T-cell (primary cell): ENCODE data around the gene ABO. TPM values are rescaled to one million over a fixed set of nuclear protein-coding genes. Genes with fewer than 3 reads are reported as not detected.
"Not testable (repeated sequence)": the region's sequence is repeated elsewhere in the genome, so short reads cannot be mapped to it uniquely, and the experiment has no call there.

Experiments
- ATAC-seq, 4 experiments: fragments of 200-7000 bp in 3 of 4; fragments of 150-1000 bp in 1 of 4; cut with Tn5 transposase; replicated peaks in 1 of 4; 1 replicate in 3 of 4; 2 replicates in 1 of 4; pipeline ENCODE4 v1.10.0; 2021; ENCODE audit warnings: moderate library complexity in 3 of 4, mild to moderate bottlenecking in 2 of 4, moderate number of reproducible peaks in 1 of 4
- CTCF ChIA-PET, 2 donors: fragments of 300-600 bp; sonication (Branson Sonifier 250); formaldehyde crosslinking; loops; one replicate each; lab custom pipeline; 2022; ENCODE audit warnings: antibody characterized with exemption in 2 of 2; lab: Charles Lee
- POLR2A ChIA-PET, 2 donors: fragments of 300-600 bp; sonication (Branson Sonifier 250); formaldehyde crosslinking; loops; one replicate each; lab custom pipeline; 2022; ENCODE audit warnings: antibody characterized with exemption in 2 of 2; lab: Charles Lee
- DNase-seq, 35 experiments: peaks; one replicate each; pipeline versions ENCODE4 v3.0.0 to v3.0.0-alpha.2; 2013 to 2023
- H3K27ac ChIP-seq: one replicate; pipeline ENCODE4 v1.5.1; 2013; ENCODE audit warnings: low read length
- H3K27me3 ChIP-seq, 2 experiments: replicated peaks in 1 of 2; 1 replicate in 1 of 2; 2 replicates in 1 of 2; pipeline versions ENCODE4 v1.6.1 to v1.7.0; 2013; ENCODE audit warnings: low read length in 1 of 2, mixed read lengths in 1 of 2; ENCODE audit not compliant: control insufficient read depth in 2 of 2, insufficient read depth in 2 of 2; ENCODE audit errors: extremely low read depth in 1 of 2
- H3K36me3 ChIP-seq, 2 donors: 1 replicate in 1 of 2; 2 replicates in 1 of 2; pipeline versions ENCODE4 v1.6.1 to v1.7.0; 2013; ENCODE audit warnings: low read length in 1 of 2; ENCODE audit not compliant: control insufficient read depth in 2 of 2, insufficient read depth in 1 of 2; ENCODE audit errors: extremely low read depth in 1 of 2
- H3K4me1 ChIP-seq, 2 experiments: 1 replicate in 1 of 2; 2 replicates in 1 of 2; pipeline versions ENCODE4 v1.6.1 to v1.7.0; 2013; ENCODE audit warnings: low read length in 2 of 2, mixed read lengths in 1 of 2; ENCODE audit not compliant: insufficient read depth in 2 of 2, control insufficient read depth in 1 of 2; ENCODE audit errors: extremely low read depth in 1 of 2
- H3K4me3 ChIP-seq, 2 donors: 1 replicate in 1 of 2; 2 replicates in 1 of 2; pipeline versions ENCODE4 v1.5.1 to v1.7.0; 2013; ENCODE audit warnings: mild to moderate bottlenecking in 2 of 2, low read length in 1 of 2, moderate library complexity in 1 of 2; ENCODE audit not compliant: control insufficient read depth in 1 of 2; ENCODE audit errors: extremely low read depth in 1 of 2
- H3K9me3 ChIP-seq: 2 replicates; pipeline ENCODE4 v1.7.0; 2013
- H3K27ac Mint-ChIP-seq, 2 donors: one replicate each; pipeline ENCODE4 v1.8.0; 2020 to 2021; ENCODE audit warnings: mild to moderate bottlenecking in 2 of 2, mixed read lengths in 2 of 2
- H3K27me3 Mint-ChIP-seq, 2 donors: one replicate each; pipeline ENCODE4 v1.8.0; 2021 to 2022; ENCODE audit warnings: mixed read lengths in 2 of 2
- H3K36me3 Mint-ChIP-seq: one replicate; pipeline ENCODE4 v1.8.0; 2021; ENCODE audit warnings: mixed read lengths
- H3K4me1 Mint-ChIP-seq, 3 donors: one replicate each; pipeline ENCODE4 v1.8.0; 2020 to 2022; ENCODE audit warnings: mixed read lengths in 3 of 3, mild to moderate bottlenecking in 1 of 3
- H3K4me3 Mint-ChIP-seq, 3 donors: one replicate each; pipeline ENCODE4 v1.8.0; 2020 to 2022; ENCODE audit warnings: mild to moderate bottlenecking in 3 of 3, mixed read lengths in 3 of 3, moderate library complexity in 3 of 3
- H3K9me3 Mint-ChIP-seq, 3 donors: one replicate each; pipeline ENCODE4 v1.8.0; 2020 to 2022; ENCODE audit warnings: mixed read lengths in 3 of 3
- WGBS: methylation state at CpG from one replicate; pipeline ENCODE4 v1.1.5; 2013; ENCODE audit warnings: missing lambda C conversion rate; ENCODE audit not compliant: insufficient coverage; 5-methylcytosine and 5-hydroxymethylcytosine counted together
- total RNA-seq, 35 experiments: library from RNA in 6 of 35; stranded (reverse) in 6 of 35; fragments of 120-200 nt in 1 of 35; gene quantifications; one replicate each; pipeline versions ENCODE4 v1.2.1 to v1.2.4 and lab custom pipeline; 2013 to 2026

The ABO gene
- total RNA-seq, 5 donors from 2014 or later (not counting 1 experiment from before 2014, with no cell fraction given) = 0.06 to 1.8 (median 0.37) TPM; not detected in 1

- peaks cover 4% of the 10 kb centered on the region for H3K36me3 Mint-ChIP-seq
- peaks cover 11 to 24% (median 14%) of the 10 kb centered on the region in 3 donors for H3K9me3 Mint-ChIP-seq
- H3K4me1 ChIP-seq = no peaks in the 10 kb centered on the region
- ChIA-PET POLR2A (no interaction called here), CTCF (no interaction called here)
- no CpG with 5 or more reads among the region's 2 CpGs for WGBS
- no peaks in the 10 kb centered on the region for H3K36me3 ChIP-seq
- no peaks in the 10 kb centered on the region for H3K4me1 Mint-ChIP-seq
- no peak overlapping the region for H3K27ac ChIP-seq
- H3K27me3 Mint-ChIP-seq = peaks cover 23 to 26% of the 10 kb centered on the region in 2 donors
- no peak overlapping the region for H3K4me3 ChIP-seq
- DNase-seq = no peak
- no peak for ATAC-seq
- H3K4me3 Mint-ChIP-seq = no peak overlapping the region
- H3K27ac Mint-ChIP-seq = no peak overlapping the region
- H3K27me3 ChIP-seq = peaks cover 0 to 9% of the 10 kb centered on the region in 2 experiments
- no peaks in the 10 kb centered on the region for H3K9me3 ChIP-seq
These were observed 15.8 kb upstream of the ABO start for GRCh38 chr9:133290751-133291302.

GRCh38 chr9:133286523-133286922 is 11.5 kb upstream of the ABO start:
- no peak overlapping the region for H3K27ac Mint-ChIP-seq
- Histone ChIP-seq H3K27ac (no peak overlapping the region), H3K9me3 (no peaks in the 10 kb centered on the region), H3K27me3 (peaks cover 0 to 2% of the 10 kb centered on the region in 2 experiments), H3K4me1 (no peaks in the 10 kb centered on the region), H3K36me3 (no peaks in the 10 kb centered on the region), H3K4me3 (no peak overlapping the region)
- peaks cover 6 to 18% (median 13%) of the 10 kb centered on the region in 3 donors for H3K9me3 Mint-ChIP-seq
- ATAC-seq (no peak), DNase-seq (no peak)
- H3K4me1 Mint-ChIP-seq = no peaks in the 10 kb centered on the region
- CTCF ChIA-PET = no interaction called here
- POLR2A ChIA-PET = no interaction called here
- H3K36me3 Mint-ChIP-seq = no peaks in the 10 kb centered on the region
- H3K4me3 Mint-ChIP-seq = no peak overlapping the region
- H3K27me3 Mint-ChIP-seq = peaks cover under 1 to 7% of the 10 kb centered on the region in 2 donors
- WGBS = no CpG with 5 or more reads among the region's 2 CpGs

DNA sequence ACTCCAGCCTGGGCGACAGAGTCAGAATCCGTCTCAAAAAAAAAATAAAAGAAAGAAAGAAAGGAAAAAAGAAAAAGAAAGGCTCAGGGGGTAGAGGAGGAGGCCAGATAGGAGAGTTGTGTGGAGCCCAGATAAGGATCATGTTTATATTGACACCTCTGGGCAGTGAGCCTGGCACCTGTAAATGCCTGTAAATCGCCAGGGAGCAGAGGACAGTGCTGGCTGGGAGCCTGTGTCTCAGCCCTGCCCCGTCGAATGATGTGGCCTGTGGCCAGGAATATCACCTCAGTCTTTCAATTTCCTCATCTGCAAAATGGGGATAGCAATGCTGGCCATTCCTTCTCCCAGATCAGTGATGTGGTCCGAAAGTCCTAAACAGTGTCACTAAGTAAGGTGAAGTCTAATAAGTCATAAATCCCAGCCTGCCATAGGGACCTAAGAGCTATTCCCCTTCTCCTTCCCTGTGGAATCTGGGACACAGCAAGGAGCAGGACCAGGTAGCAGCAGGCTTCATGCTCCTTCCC is 10.3 kb upstream of the ABO start:
- CTCF ChIA-PET = no interaction called here
- Histone ChIP-seq H3K4me1 (no peaks in the 10 kb centered on the region), H3K36me3 (no peaks in the 10 kb centered on the region), H3K4me3 (no peak overlapping the region), H3K27ac (no peak overlapping the region), H3K27me3 (no peaks in the 10 kb centered on the region), H3K9me3 (no peaks in the 10 kb centered on the region)
- no peak for DNase-seq
- H3K4me3 Mint-ChIP-seq = no peak overlapping the region
- peaks cover 5 to 6% (median 6%) of the 10 kb centered on the region in 3 donors for H3K9me3 Mint-ChIP-seq
- POLR2A ChIA-PET = no interaction called here
- no peak for ATAC-seq
- H3K27me3 Mint-ChIP-seq = peaks cover 4 to 7% of the 10 kb centered on the region in 2 donors
- H3K4me1 Mint-ChIP-seq = no peaks in the 10 kb centered on the region
- H3K27ac Mint-ChIP-seq = no peak overlapping the region
- WGBS = no CpG with 5 or more reads among the region's 6 CpGs
- no peaks in the 10 kb centered on the region for H3K36me3 Mint-ChIP-seq

- ChIA-PET POLR2A (no interaction called here), CTCF (no interaction called here)
- Histone ChIP-seq H3K27me3 (peaks cover 0 to 5% of the 10 kb centered on the region in 2 experiments), H3K36me3 (no peaks in the 10 kb centered on the region), H3K27ac (no peak overlapping the region), H3K9me3 (no peaks in the 10 kb centered on the region), H3K4me3 (no peak overlapping the region), H3K4me1 (no peaks in the 10 kb centered on the region)
- DNase-seq = no peak
- no peak for ATAC-seq
- Mint-ChIP-seq H3K27ac (no peak overlapping the region), H3K27me3 (peaks cover 8 to 13% of the 10 kb centered on the region in 2 donors), H3K4me3 (no peak overlapping the region), H3K9me3 (peaks cover 0 to 3% (median 2%) of the 10 kb centered on the region in 3 donors), H3K4me1 (no peaks in the 10 kb centered on the region), H3K36me3 (no peaks in the 10 kb centered on the region)
- 83% methylated on average over 5 of the region's 8 CpGs for WGBS
These were observed 9.4 kb upstream of the ABO start for GRCh38 chr9:133284362-133284761.

DNA sequence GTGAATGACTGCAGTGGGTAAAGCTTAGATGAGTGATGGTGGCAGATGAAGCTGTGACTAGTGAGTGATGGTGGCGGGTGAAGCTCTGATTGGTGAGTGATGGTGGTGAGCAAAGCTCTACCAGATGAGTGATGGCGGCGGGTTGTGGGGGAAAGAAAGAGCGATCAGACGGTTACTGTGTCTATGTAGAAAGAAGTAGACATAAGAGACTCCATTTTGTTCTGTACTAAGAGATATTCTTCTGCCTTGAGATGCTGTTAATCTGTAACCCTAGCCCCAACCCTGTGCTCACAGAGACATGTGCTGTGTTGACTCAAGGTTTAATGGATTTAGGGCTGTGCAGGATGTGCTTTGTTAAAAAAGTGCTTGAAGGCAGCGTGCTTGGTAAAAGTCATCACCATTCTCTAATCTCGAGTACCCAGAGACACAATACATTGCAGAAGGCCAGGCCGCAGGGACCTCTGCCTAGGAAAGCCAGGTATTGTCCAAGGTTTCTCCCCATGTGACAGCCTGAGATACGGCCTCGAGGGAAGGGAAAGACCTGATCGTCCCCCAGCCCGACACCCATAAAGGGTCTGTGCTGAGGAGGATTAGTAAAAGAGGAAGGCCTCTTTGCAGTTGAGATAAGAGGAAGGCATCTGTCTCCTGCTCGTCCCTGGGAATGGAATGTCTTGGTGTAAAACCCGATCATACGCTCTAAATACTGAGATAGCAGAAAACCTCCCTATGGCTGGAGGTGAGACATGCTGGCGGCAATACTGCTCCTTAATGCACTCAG is 8.4 kb upstream of the ABO start:
- DNase-seq, CTCF ChIA-PET, H3K27ac Mint-ChIP-seq, H3K36me3 Mint-ChIP-seq, H3K4me3 Mint-ChIP-seq, POLR2A ChIA-PET, H3K27ac ChIP-seq, H3K4me1 ChIP-seq, H3K4me3 ChIP-seq, H3K36me3 ChIP-seq, ATAC-seq, H3K4me1 Mint-ChIP-seq, H3K27me3 ChIP-seq, H3K9me3 ChIP-seq, H3K9me3 Mint-ChIP-seq: not testable (repeated sequence)
- peaks cover 8 to 19% of the 10 kb centered on the region in 2 donors for H3K27me3 Mint-ChIP-seq
- WGBS = 83% methylated on average over 6 of the region's 16 CpGs

GRCh38 chr9:133282464-133283238 is 7.7 kb upstream of the ABO start:
- Histone ChIP-seq H3K4me3 (no peak overlapping the region), H3K4me1 (no peaks in the 10 kb centered on the region), H3K27me3 (peaks cover 0 to 11% of the 10 kb centered on the region in 2 experiments), H3K36me3 (no peaks in the 10 kb centered on the region), H3K9me3 (no peaks in the 10 kb centered on the region), H3K27ac (no peak overlapping the region)
- Mint-ChIP-seq H3K4me3 (no peak overlapping the region), H3K27ac (no peak overlapping the region), H3K9me3 (no peaks in the 10 kb centered on the region), H3K27me3 (peaks cover 12 to 25% of the 10 kb centered on the region in 2 donors), H3K36me3 (no peaks in the 10 kb centered on the region), H3K4me1 (no peaks in the 10 kb centered on the region)
- 26% methylated on average over 4 of the region's 7 CpGs for WGBS
- POLR2A ChIA-PET = no interaction called here
- DNase-seq = no peak
- CTCF ChIA-PET = no interaction called here
- no peak for ATAC-seq
